Epithelial cell of esophagus (primary cell): ENCODE data around the gene PTPRN2.

ENCODE experiments used
- DNase-seq: peaks from one replicate; pipeline ENCODE4 v3.0.0; 2010; ENCODE audit warnings: low read depth
- H3K4me3 ChIP-seq: 2 replicates; pipeline ENCODE4 v1.5.1; 2011; ENCODE audit warnings: mild to moderate bottlenecking, low read length, control low read depth
- TF ChIP-seq, protein P1 (sequence below): IDR thresholded peaks from 2 replicates; pipeline ENCODE4 v1.5.1; 2011; ENCODE audit warnings: low read depth, mild to moderate bottlenecking, low read length, control low read depth, inconsistent platforms; ENCODE audit not compliant: insufficient read depth; ENCODE audit errors: missing control alignments

PTPRN2 gene

DNA sequence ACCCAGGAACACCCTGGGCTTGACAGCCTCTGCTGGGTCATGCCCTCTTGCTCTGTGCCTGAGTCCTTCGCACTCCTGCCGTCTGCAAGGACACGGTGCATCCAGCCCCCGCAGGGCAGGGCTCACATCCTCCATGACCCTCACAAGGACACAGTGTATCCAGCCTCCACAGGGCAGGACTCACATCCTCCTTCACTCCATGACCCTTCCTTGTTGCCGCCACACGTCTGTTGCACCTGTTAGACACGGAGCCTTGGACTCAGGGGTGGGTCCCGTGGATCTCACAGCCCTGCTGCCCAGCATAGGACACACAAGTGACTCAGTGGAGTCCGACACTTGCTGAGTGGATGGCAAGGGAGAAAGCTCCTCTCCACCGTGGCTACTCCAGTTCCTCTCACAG lies 750.1 kb downstream of the PTPRN2 start:
- H3K4me3 ChIP-seq, result no peak overlapping the region
- TF ChIP-seq, protein P1, sequence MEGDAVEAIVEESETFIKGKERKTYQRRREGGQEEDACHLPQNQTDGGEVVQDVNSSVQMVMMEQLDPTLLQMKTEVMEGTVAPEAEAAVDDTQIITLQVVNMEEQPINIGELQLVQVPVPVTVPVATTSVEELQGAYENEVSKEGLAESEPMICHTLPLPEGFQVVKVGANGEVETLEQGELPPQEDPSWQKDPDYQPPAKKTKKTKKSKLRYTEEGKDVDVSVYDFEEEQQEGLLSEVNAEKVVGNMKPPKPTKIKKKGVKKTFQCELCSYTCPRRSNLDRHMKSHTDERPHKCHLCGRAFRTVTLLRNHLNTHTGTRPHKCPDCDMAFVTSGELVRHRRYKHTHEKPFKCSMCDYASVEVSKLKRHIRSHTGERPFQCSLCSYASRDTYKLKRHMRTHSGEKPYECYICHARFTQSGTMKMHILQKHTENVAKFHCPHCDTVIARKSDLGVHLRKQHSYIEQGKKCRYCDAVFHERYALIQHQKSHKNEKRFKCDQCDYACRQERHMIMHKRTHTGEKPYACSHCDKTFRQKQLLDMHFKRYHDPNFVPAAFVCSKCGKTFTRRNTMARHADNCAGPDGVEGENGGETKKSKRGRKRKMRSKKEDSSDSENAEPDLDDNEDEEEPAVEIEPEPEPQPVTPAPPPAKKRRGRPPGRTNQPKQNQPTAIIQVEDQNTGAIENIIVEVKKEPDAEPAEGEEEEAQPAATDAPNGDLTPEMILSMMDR, result no peak
- DNase-seq, result no peak

DNA sequence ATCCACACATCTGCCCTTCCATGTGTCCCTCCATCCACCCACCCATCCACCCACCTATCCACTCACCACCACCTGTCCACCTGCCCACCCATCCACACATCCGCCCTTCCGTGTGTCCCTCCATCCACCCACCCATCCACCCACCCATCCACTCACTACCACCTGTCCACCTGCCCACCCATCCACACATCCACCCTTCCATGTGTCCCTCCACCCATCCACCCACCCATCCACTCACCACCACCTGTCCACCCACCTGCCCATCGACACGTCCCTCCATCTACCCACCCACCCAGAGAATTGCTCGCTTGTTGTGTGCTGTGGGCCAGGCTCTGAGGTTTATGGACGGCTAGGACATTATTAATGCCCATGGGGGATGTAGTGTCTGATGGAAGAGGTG lies 750.6 kb downstream of the PTPRN2 start:
- TF ChIP-seq, protein P1, result no peak
- H3K4me3 ChIP-seq, result no peak overlapping the region
- DNase-seq, result no peak

DNA sequence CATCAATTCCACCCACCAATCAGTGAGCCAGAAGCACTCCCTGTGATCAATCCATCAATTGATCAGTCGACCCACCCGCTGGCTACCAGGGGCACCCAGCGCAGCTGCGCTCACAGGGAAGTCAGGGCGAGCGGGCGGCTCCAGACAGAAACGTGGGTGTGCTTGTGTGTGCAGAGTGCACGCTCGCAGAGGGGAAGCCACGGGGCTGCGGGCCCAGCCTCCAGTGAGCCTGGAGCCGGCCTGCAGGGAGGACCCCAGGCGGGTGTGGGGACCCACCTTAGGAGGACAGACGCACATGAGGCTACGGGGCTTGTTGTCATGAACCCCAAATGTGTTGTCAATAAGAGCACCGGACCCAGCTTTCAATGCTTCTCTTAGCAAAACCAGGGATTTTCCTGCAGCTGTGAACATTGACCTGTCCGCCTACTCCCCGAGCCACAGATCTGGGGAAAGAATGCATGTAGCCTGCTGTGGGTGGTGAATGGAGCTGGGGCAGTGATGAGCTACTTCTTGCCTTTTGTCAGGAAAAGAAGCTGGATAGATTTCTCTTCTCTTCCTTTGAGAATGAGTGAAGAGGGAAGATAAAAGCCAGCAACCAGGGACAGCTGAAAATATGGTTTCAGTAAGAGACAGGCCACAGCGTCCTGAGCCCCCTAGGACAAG lies 753.0 kb downstream of the PTPRN2 start:
- no peak overlapping the region for H3K4me3 ChIP-seq
- TF ChIP-seq, protein P1, result no peak
- DNase-seq, result no peak

DNA sequence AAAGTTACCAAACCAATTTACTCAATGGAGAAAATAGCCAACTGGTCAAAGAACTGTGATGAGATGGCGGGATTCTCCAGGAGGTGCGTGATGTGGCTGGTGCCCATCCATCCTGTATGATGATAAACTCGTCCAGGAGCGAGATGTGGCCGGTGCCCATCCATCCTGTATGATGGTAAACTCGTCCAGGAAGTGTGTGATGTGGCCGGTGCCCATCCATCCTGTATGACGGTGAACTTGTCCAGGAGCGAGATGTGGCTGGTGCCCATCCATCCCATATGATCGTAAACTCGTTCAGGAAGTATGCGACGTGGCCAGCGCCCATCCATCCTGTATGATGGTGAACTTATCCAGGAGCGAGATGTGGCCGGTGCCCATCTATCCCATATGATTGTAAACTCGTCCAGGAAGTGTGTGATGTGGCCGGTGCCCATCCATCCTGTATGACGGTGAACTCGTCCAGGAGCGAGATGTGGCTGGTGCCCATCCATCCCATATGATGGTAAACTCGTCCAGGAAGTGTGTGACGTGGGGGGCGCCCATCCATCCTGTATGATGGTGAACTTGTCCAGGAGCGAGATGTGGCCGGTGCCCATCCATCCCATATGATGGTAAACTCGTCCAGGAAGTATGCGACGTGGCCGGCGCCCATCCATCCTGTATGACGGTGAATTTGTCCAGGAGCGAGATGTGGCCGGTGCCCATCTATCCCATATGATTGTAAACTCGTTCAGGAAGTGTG lies 754.6 kb downstream of the PTPRN2 start:
- H3K4me3 ChIP-seq, result no peak overlapping the region
- DNase-seq, result no peak
- TF ChIP-seq, protein P1, result no peak

DNA sequence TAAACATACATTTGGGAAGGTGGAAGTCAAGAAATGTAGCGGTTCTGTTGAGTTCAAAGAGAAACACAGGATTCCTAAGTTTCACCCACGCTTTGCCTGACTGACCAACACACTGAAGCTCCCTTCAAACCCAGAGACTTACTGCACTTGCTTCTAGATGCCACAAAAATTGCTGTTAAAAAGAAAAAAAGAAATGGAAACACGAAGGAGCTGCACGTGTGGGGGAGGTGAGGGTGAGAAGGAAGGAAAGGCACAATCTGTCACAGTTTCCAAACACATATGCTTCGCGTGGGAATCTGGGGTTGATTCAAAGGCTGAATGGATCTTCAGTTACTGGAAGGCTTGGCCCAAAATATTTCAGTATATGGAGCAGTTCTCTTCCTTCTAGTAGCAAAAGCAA lies 755.2 kb downstream of the PTPRN2 start:
- no peak for DNase-seq
- TF ChIP-seq, protein P1, result no peak

DNA sequence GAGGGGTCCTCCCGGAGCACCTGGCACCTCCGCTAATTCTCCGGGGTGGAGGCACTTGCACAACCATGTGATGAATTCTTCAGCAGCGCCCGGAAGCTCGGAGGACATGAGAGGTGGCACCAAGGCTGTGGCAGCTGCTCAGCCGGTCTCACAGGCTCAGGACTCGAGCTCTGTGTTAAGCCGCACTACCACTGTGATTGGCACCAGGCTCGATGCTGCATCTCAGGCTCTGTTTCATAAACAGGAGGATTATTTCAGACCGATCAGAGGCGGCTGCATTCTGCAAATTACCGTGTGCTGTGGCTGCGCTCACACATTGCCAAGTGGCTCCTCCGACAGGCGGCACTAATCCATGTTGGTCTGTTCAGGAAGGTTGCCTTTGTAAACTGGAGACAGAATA lies 755.6 kb downstream of the PTPRN2 start:
- H3K4me3 ChIP-seq, result no peak overlapping the region
- TF ChIP-seq, protein P1, result no peak
- no peak for DNase-seq

More for the DNA sequence above, 755.2 kb downstream of the PTPRN2 start:
- no peak overlapping the region for H3K4me3 ChIP-seq
